ENCODE measurements around the gene CWC27. TPM values are rescaled to one million over a fixed set of nuclear protein-coding genes. Genes with fewer than 3 reads are reported as not detected.

CWC27 gene
- total RNA-seq, 1 experiment from 2014 or later: 42.7 TPM

- TF ChIP-seq ZNF263 (CRISPR knock-in tag; IDR thresholded peaks at IDR 0.05; ENCODE audit: low read depth) (no peak), TP53 (CRISPR knock-in tag; IDR thresholded peaks at IDR 0.05) (no peak), EMX1 (CRISPR knock-in tag; IDR thresholded peaks at IDR 0.05) (no peak), ZNF416 (CRISPR knock-in tag; IDR thresholded peaks at IDR 0.05) (no peak), JUN (CRISPR knock-in tag; IDR thresholded peaks at IDR 0.05) (no peak)
Measured at GRCh38 chr5:65050826-65051498, 282.2 kb downstream of the CWC27 start (continued).

GRCh38 chr5:65055938-65056337, 287.2 kb downstream of the CWC27 start:
- H3K27ac Mint-ChIP-seq: no peak overlapping the region
- TF ChIP-seq FOXP1 (CRISPR knock-in tag; IDR thresholded peaks at IDR 0.05; ENCODE audit: borderline replicate concordance): no peak
- TF ChIP-seq, protein P1, sequence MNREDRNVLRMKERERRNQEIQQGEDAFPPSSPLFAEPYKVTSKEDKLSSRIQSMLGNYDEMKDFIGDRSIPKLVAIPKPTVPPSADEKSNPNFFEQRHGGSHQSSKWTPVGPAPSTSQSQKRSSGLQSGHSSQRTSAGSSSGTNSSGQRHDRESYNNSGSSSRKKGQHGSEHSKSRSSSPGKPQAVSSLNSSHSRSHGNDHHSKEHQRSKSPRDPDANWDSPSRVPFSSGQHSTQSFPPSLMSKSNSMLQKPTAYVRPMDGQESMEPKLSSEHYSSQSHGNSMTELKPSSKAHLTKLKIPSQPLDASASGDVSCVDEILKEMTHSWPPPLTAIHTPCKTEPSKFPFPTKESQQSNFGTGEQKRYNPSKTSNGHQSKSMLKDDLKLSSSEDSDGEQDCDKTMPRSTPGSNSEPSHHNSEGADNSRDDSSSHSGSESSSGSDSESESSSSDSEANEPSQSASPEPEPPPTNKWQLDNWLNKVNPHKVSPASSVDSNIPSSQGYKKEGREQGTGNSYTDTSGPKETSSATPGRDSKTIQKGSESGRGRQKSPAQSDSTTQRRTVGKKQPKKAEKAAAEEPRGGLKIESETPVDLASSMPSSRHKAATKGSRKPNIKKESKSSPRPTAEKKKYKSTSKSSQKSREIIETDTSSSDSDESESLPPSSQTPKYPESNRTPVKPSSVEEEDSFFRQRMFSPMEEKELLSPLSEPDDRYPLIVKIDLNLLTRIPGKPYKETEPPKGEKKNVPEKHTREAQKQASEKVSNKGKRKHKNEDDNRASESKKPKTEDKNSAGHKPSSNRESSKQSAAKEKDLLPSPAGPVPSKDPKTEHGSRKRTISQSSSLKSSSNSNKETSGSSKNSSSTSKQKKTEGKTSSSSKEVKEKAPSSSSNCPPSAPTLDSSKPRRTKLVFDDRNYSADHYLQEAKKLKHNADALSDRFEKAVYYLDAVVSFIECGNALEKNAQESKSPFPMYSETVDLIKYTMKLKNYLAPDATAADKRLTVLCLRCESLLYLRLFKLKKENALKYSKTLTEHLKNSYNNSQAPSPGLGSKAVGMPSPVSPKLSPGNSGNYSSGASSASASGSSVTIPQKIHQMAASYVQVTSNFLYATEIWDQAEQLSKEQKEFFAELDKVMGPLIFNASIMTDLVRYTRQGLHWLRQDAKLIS (CRISPR knock-in tag; IDR thresholded peaks at IDR 0.05; ENCODE audit: borderline replicate concordance): no peak
- CTCF ChIA-PET: no interaction called here
- no peaks in the 10 kb centered on the region for H3K27me3 Mint-ChIP-seq (ENCODE audit: low read depth)
- H3K9me3 Mint-ChIP-seq: peaks cover 29% of the 10 kb centered on the region
- H3K36me3 Mint-ChIP-seq: peaks cover 2% of the 10 kb centered on the region; the same call in 1 of the 2 replicates
- no peak overlapping the region for H3K4me3 Mint-ChIP-seq
- H3K4me1 Mint-ChIP-seq: no peaks in the 10 kb centered on the region
- POLR2A ChIA-PET: no interaction called here
- no peak for DNase-seq (ENCODE audit: low spot score)
- no peak for ATAC-seq

DNA sequence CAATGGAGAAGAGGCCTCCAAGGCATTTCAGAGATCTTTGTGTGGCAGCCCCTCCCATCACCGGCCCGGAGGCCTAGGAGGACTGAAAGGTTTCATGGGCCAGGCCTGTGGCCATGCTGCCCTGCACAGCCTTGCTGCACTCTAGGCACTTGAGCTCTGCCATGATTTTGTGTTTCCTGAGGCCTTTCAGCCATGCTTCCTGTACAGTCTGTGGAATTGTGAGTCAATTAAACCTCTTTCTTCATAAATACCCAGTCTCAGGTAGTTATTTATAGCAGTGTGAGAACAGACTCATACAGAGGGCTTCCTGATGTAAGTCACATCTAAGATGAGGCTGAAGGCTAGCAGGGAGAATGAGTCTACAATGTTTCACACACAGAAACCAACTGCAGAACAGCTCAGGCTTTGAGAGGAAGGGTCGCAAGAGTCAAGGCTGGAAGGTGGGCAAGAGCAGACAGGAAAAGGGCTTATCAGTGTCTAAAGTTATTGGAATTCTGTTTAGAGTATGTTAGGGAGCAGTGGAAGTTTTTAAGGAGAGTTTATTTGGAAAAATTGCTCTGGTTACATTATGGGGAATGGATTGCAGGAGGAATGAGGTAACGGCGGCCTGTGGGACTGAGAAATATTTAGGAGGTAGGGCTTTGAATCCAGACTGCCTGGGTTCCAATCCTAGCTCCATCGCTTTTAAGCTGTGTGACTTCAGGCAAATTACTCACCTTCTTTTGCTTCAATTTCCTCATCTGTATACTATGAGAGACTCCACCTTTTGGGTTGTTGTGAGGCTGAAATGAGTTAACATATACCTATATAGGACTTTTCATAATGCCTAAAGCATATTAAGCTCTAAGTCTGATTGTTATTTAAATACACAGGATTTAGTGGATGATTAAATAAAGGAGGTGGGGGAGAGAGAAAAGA, 291.2 kb downstream of the CWC27 start:
- ATAC-seq (no peak), DNase-seq (ENCODE audit: low spot score) (no peak)
- CTCF ChIA-PET: no interaction called here
- Mint-ChIP-seq H3K4me1 (0 out of 2 replicates have a peak, but pooled peaks cover 5% of the 10 kb centered on the region), H3K36me3 (peaks cover 2% of the 10 kb centered on the region; the same call in 1 of the 2 replicates), H3K27ac (no peak overlapping the region), H3K4me3 (no peak overlapping the region), H3K9me3 (peaks cover 25% of the 10 kb centered on the region), H3K27me3 (ENCODE audit: low read depth) (no peaks in the 10 kb centered on the region)
- TF ChIP-seq JUN (CRISPR knock-in tag; IDR thresholded peaks at IDR 0.05) (no peak), RELA (CRISPR knock-in tag; IDR thresholded peaks at IDR 0.05; ENCODE audit: borderline replicate concordance) (no peak), ZNF232 (CRISPR knock-in tag; IDR thresholded peaks at IDR 0.05) (no peak), ZNF671 (CRISPR knock-in tag; IDR thresholded peaks at IDR 0.05) (no peak), FOXP4 (CRISPR knock-in tag; IDR thresholded peaks at IDR 0.05) (no peak), SMAD4 (CRISPR knock-in tag; IDR thresholded peaks at IDR 0.05) (no peak), ZMAT4 (CRISPR knock-in tag; IDR thresholded peaks at IDR 0.05) (no peak), FOXK1 (CRISPR knock-in tag; IDR thresholded peaks at IDR 0.05) (no peak), ATF2 (CRISPR knock-in tag; IDR thresholded peaks at IDR 0.05; ENCODE audit: borderline replicate concordance, low read depth) (no peak), ELF4 (CRISPR knock-in tag; IDR thresholded peaks at IDR 0.05; ENCODE audit: low read depth) (no peak), CBFB (CRISPR knock-in tag; IDR thresholded peaks at IDR 0.05; ENCODE audit: low read depth) (no peak), ZNF121 (CRISPR knock-in tag; IDR thresholded peaks at IDR 0.05) (no peak), MXD4 (CRISPR knock-in tag; IDR thresholded peaks at IDR 0.05; ENCODE audit: borderline replicate concordance) (no peak), NFE2L1 (CRISPR knock-in tag; IDR thresholded peaks at IDR 0.05) (no peak), RORB (CRISPR knock-in tag; IDR thresholded peaks at IDR 0.05) (no peak)
- TF ChIP-seq, protein P2, sequence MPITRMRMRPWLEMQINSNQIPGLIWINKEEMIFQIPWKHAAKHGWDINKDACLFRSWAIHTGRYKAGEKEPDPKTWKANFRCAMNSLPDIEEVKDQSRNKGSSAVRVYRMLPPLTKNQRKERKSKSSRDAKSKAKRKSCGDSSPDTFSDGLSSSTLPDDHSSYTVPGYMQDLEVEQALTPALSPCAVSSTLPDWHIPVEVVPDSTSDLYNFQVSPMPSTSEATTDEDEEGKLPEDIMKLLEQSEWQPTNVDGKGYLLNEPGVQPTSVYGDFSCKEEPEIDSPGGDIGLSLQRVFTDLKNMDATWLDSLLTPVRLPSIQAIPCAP (CRISPR knock-in tag; IDR thresholded peaks at IDR 0.05): no peak
- POLR2A ChIA-PET: no interaction called here

All from WTC11 (cell line).